Activated gamma-delta T cell treated with Interleukin-2 at 50 U/mL for 16 hours (primary cell): ENCODE measurements around the gene KCTD10.
"Not testable (repeated sequence)": the region's sequence is repeated elsewhere in the genome, so short reads cannot be mapped to it uniquely, and the experiment has no call there.

ENCODE experiments used
- DNase-seq: peaks from one replicate; pipeline ENCODE4 v3.0.0-alpha.2; 2020

Gene KCTD10

GRCh38 chr12:109493938-109494337 lies 16.8 kb upstream of the KCTD10 start:
- DNase-seq: no peak

GRCh38 chr12:109493090-109493489 lies 16.0 kb upstream of the KCTD10 start:
- DNase-seq: no peak

- no peak for DNase-seq
Measured at GRCh38 chr12:109492371-109492770, 15.3 kb upstream of the KCTD10 start.

GRCh38 chr12:109491671-109492070 lies 14.6 kb upstream of the KCTD10 start:
- DNase-seq: no peak

GRCh38 chr12:109489955-109490565 lies 13.0 kb upstream of the KCTD10 start:
- DNase-seq: no peak

GRCh38 chr12:109489016-109489954 lies 12.2 kb upstream of the KCTD10 start:
- DNase-seq: no peak

- DNase-seq: no peak
Measured at GRCh38 chr12:109488051-109488665, 11.1 kb upstream of the KCTD10 start.

GRCh38 chr12:109487181-109488050 lies 10.3 kb upstream of the KCTD10 start:
- DNase-seq: no peak

- DNase-seq: no peak
Measured at GRCh38 chr12:109485201-109485600, 8.1 kb upstream of the KCTD10 start.

- no peak for DNase-seq
Measured at GRCh38 chr12:109483346-109483745, 6.2 kb upstream of the KCTD10 start.

- no peak for DNase-seq
Measured at GRCh38 chr12:109482894-109483293, 5.8 kb upstream of the KCTD10 start.

- no peak for DNase-seq
Measured at GRCh38 chr12:109482491-109482890, 5.4 kb upstream of the KCTD10 start.

- DNase-seq: no peak
Measured at GRCh38 chr12:109481863-109482262, 4.8 kb upstream of the KCTD10 start.

- DNase-seq: no peak
Measured at GRCh38 chr12:109480356-109480755, 3.3 kb upstream of the KCTD10 start.

- no peak for DNase-seq
Measured at GRCh38 chr12:109479761-109480160, 2.7 kb upstream of the KCTD10 start.

GRCh38 chr12:109477963-109478315 lies 839 bp upstream of the KCTD10 start:
- no peak for DNase-seq

GRCh38 chr12:109476807-109477184 lies 304 bp downstream of the KCTD10 start:
- no peak for DNase-seq

- no peak for DNase-seq
Measured at GRCh38 chr12:109475993-109476806, 900 bp downstream of the KCTD10 start.

GRCh38 chr12:109475121-109475520 lies 2.0 kb downstream of the KCTD10 start:
- DNase-seq: no peak

GRCh38 chr12:109473526-109474270 lies 3.4 kb downstream of the KCTD10 start:
- DNase-seq: not testable (repeated sequence)

- no peak for DNase-seq
Measured at GRCh38 chr12:109473006-109473405, 4.1 kb downstream of the KCTD10 start.
